Left forelimb (tissue), 1 donor: ENCODE results near the gene BST2.
"Not testable (repeated sequence)": the region's sequence is repeated elsewhere in the genome, so short reads cannot be mapped to it uniquely, and the experiment has no call there.

Source experiments
- DNase-seq: peaks from one replicate; pipeline ENCODE4 v3.0.0-alpha.2; 2018; ENCODE audit warnings: low spot score

Gene BST2

GRCh38 chr19:17389957-17390664 is 15.3 kb downstream of the BST2 start:
- DNase-seq: no peak

GRCh38 chr19:17389288-17389687 is 16.1 kb downstream of the BST2 start:
- DNase-seq: no peak

- no peak for DNase-seq
Observed at GRCh38 chr19:17385878-17386611, 19.4 kb downstream of the BST2 start.

- DNase-seq: no peak
Observed at GRCh38 chr19:17380426-17381138, 24.8 kb downstream of the BST2 start.

GRCh38 chr19:17379221-17379631 is 26.2 kb downstream of the BST2 start:
- no peak for DNase-seq

GRCh38 chr19:17378271-17378670 is 27.2 kb downstream of the BST2 start:
- DNase-seq: no peak

GRCh38 chr19:17376935-17377600 is 28.4 kb downstream of the BST2 start, which contains the start of gene PLVAP:
PLVAP (minus strand) TSS chr19:17377342; CDS start chr19:17377288, 54 bp downstream.
- DNase-seq: no peak

- DNase-seq: no peak
Observed at GRCh38 chr19:17370026-17370587, 35.3 kb downstream of the BST2 start.

GRCh38 chr19:17365361-17365760 is 40.1 kb downstream of the BST2 start:
- no peak for DNase-seq

GRCh38 chr19:17363852-17364605 is 41.4 kb downstream of the BST2 start:
- DNase-seq: not testable (repeated sequence)

- no peak for DNase-seq
Observed at GRCh38 chr19:17359905-17360800, 45.3 kb downstream of the BST2 start.

- DNase-seq: no peak
Observed at GRCh38 chr19:17358395-17358794, 47.0 kb downstream of the BST2 start.

GRCh38 chr19:17357724-17358123 is 47.7 kb downstream of the BST2 start:
- DNase-seq: no peak

GRCh38 chr19:17357078-17357666 is 48.3 kb downstream of the BST2 start:
- no peak for DNase-seq

- no peak for DNase-seq
Observed at GRCh38 chr19:17353386-17353785, 52.0 kb downstream of the BST2 start.
